GM12878 (cell line): ENCODE data around the gene LRRK1. TPM values are rescaled to one million over a fixed set of nuclear protein-coding genes. Genes with fewer than 3 reads are reported as not detected.

Experiments
- ATAC-seq: fragments of 200-7000 bp; cut with Tn5 transposase; 3 replicates; pipeline ENCODE4 v1.9.1; 2020; ENCODE audit warnings: mild to moderate bottlenecking, moderate library complexity
- BruUV-seq: library from RNA; stranded (reverse); fragments of 400-500 nt; replicated peaks from 2 replicates; lab custom pipeline; 2021; lab: Mats Ljungman, UMichigan
- CTCF ChIA-PET: fragments of 300-600 bp; sonication (Branson Sonifier 250); formaldehyde crosslinking; extraction: SDS; loops from one replicate; lab custom pipeline; 2021; ENCODE audit warnings: inconsistent platforms; lab: Yijun Ruan, JAX
- POLR2A ChIA-PET: fragments of 350-600 bp; formaldehyde crosslinking; extraction: SDS; loops from one replicate; lab custom pipeline; 2021; ENCODE audit warnings: inconsistent platforms; lab: Charles Lee
- RAD21 ChIA-PET: fragments of 300-600 bp; sonication (Branson Sonifier 250); formaldehyde crosslinking; loops from one replicate; lab custom pipeline; 2023; ENCODE audit warnings: antibody characterized with exemption; ENCODE audit not compliant: unreplicated experiment; lab: Charles Lee
- SMC1A ChIA-PET: fragments of 300-600 bp; sonication (Branson Sonifier 250); formaldehyde crosslinking; loops from one replicate; lab custom pipeline; 2023; ENCODE audit not compliant: unreplicated experiment, uncharacterized antibody; lab: Charles Lee
- DNase-seq: peaks from one replicate; pipeline ENCODE4 v3.0.0-alpha.2; 2011; ENCODE audit warnings: low read depth, low spot score
- FAIRE-seq: peaks from 3 replicates; lab custom pipeline; 2011; peaks lifted over from hg19 to GRCh38; lab: Jason Lieb, UNC
- H2AFZ ChIP-seq: 2 replicates; pipeline ENCODE4 v1.6.0; 2011; ENCODE audit warnings: low read depth, low read length, control low read depth; ENCODE audit not compliant: control insufficient read depth
- H3K27ac ChIP-seq: 2 replicates; pipeline ENCODE4 v1.5.1; 2011; ENCODE audit warnings: control low read depth; ENCODE audit not compliant: control insufficient read depth, insufficient read depth
- H3K27me3 ChIP-seq, 2 experiments: replicated peaks in 1 of 2; 2 replicates each; pipeline versions ENCODE4 v1.6.0 to v1.6.1; 2011; ENCODE audit warnings: low read length in 1 of 2; ENCODE audit not compliant: control insufficient read depth in 2 of 2, insufficient read depth in 2 of 2
- H3K36me3 ChIP-seq, 2 experiments: 2 replicates each; pipeline ENCODE4 v1.5.1; 2011; ENCODE audit warnings: low read length in 1 of 2; ENCODE audit not compliant: control insufficient read depth in 2 of 2, insufficient read depth in 2 of 2
- H3K4me1 ChIP-seq: 2 replicates; pipeline ENCODE4 v1.6.1; 2011; ENCODE audit warnings: mild to moderate bottlenecking, low read length, moderate library complexity, mixed read lengths; ENCODE audit not compliant: control insufficient read depth, insufficient read depth
- H3K4me2 ChIP-seq: 2 replicates; pipeline ENCODE4 v1.6.0; 2011; ENCODE audit warnings: control low read depth; ENCODE audit not compliant: control insufficient read depth, insufficient read depth
- H3K4me3 ChIP-seq: fragments of 200-600 bp; sonication (generic); 2 replicates; pipeline ENCODE4 v1.5.1; 2016
- H3K79me2 ChIP-seq: 2 replicates; pipeline ENCODE4 v1.6.0; 2011; ENCODE audit warnings: low read length; ENCODE audit not compliant: control insufficient read depth, insufficient read depth
- H3K9ac ChIP-seq: 2 replicates; pipeline ENCODE4 v1.8.0; 2011; ENCODE audit warnings: low read length, control low read depth, mixed read lengths; ENCODE audit not compliant: control insufficient read depth, insufficient read depth
- H3K9me3 ChIP-seq: replicated peaks from 3 replicates; pipeline ENCODE4 v1.5.1; 2011; ENCODE audit warnings: mild to moderate bottlenecking, low read length; ENCODE audit not compliant: control insufficient read depth, insufficient read depth
- H4K20me1 ChIP-seq: 2 replicates; pipeline ENCODE4 v1.6.0; 2011; ENCODE audit not compliant: control insufficient read depth, insufficient read depth
- BHLHE40 ChIP-seq, 2 experiments: fragments of 450-650 bp in 1 of 2; IDR thresholded peaks; 2 replicates each; pipeline ENCODE4 v1.6.1; 2011 to 2017; ENCODE audit warnings: low read depth in 2 of 2, borderline replicate concordance in 1 of 2, improper control_type of control experiment in 1 of 2, low read length in 1 of 2, mild to moderate bottlenecking in 1 of 2
- CUX1 ChIP-seq: IDR thresholded peaks from 2 replicates; pipeline ENCODE4 v1.6.1; 2012; ENCODE audit warnings: improper control_type of control experiment, low read depth, low read length; ENCODE audit not compliant: insufficient replicate concordance
- GATAD2B ChIP-seq: fragments of 450-650 bp; conservative IDR thresholded peaks from 2 replicates; pipeline ENCODE4 v1.6.1; 2017; ENCODE audit warnings: low read depth, mild to moderate bottlenecking, moderate library complexity
- IKZF1 ChIP-seq: fragments of 450-650 bp; conservative IDR thresholded peaks from 2 replicates; pipeline ENCODE4 v1.6.1; 2017; ENCODE audit warnings: antibody characterized with exemption, mild to moderate bottlenecking
- NRF1 ChIP-seq: conservative IDR thresholded peaks from 2 replicates; pipeline ENCODE4 v1.6.1; 2011; ENCODE audit warnings: mild to moderate bottlenecking, low read depth, low read length, improper control_type of control experiment
- PAX5 ChIP-seq: IDR thresholded peaks from 2 replicates; pipeline ENCODE4 v1.6.1; 2011; ENCODE audit warnings: low read depth, low read length, borderline replicate concordance
- POLR2AphosphoS5 ChIP-seq: IDR thresholded peaks from 2 replicates; pipeline ENCODE4 v1.6.1; 2011; ENCODE audit warnings: mild to moderate bottlenecking, low read length, inconsistent platforms
- RAD21 ChIP-seq: IDR thresholded peaks from 2 replicates; pipeline ENCODE4 v1.6.1; 2011; ENCODE audit warnings: mild to moderate bottlenecking, low read depth, low read length, moderate library complexity; ENCODE audit not compliant: insufficient read depth
- SMAD5 ChIP-seq: IDR thresholded peaks from 2 replicates; pipeline ENCODE4 v1.6.1; 2016; ENCODE audit warnings: antibody characterized with exemption, low read depth
- SMARCA5 ChIP-seq: fragments of 450-650 bp; IDR thresholded peaks from 2 replicates; pipeline ENCODE4 v1.6.1; 2017; ENCODE audit warnings: mild to moderate bottlenecking
- STAT3 ChIP-seq: IDR thresholded peaks from 2 replicates; pipeline ENCODE4 v1.6.1; 2011; ENCODE audit warnings: low read depth, low read length, improper control_type of control experiment
- SUZ12 ChIP-seq: fragments of 200-600 bp; sonication (generic); IDR thresholded peaks from one replicate; pipeline ENCODE4 v1.6.1; 2018; ENCODE audit warnings: antibody characterized with exemption, mild to moderate bottlenecking; ENCODE audit not compliant: unreplicated experiment
- WGBS: methylation state at CpG from one replicate; pipeline ENCODE4 v1.1.6; 2016; ENCODE audit warnings: low lambda C conversion rate; ENCODE audit not compliant: insufficient replicate concordance, insufficient coverage; ENCODE audit errors: missing lambda C conversion rate; 5-methylcytosine and 5-hydroxymethylcytosine counted together
- in situ Hi-C: fragments of 300-500 bp; cut with MboI; formaldehyde crosslinking; loops from 9 replicates; pipeline ENCODE4 v1.14.3; 2018; ENCODE audit warnings: mixed read lengths
- intact Hi-C: fragments of 100-400 bp; cut with micrococcal nuclease; formaldehyde crosslinking; loops from one replicate; pipeline ENCODE4 v1.14.2; 2022; ENCODE audit not compliant: unreplicated experiment
- polyA plus RNA-seq, 11 experiments: library from polyadenylated mRNA; depleted of rRNA in 4 of 11; unstranded in 6 of 11; stranded (reverse) in 5 of 11; fragments of >200 nt; fragmentation: Nextera tagmentation in 4 of 11; fragmentation: Illumina TruSeq in 1 of 11; extraction: Ambion mirVana in 4 of 11; extraction: Trizol in 1 of 11; gene quantifications; 1 replicate in 1 of 11; 2 replicates in 10 of 11; pipeline versions ENCODE4 v1.2.1 to v1.2.3, GENCODE V29; 2011 to 2016; ENCODE audit warnings: inconsistent platforms in 2 of 11, missing spikeins in 2 of 11, low read depth in 1 of 11
- total RNA-seq, 4 experiments: library from RNA; depleted of rRNA in 3 of 4; stranded (reverse); fragments of >200 nt in 3 of 4; fragmentation: Illumina TruSeq in 1 of 4; extraction: Trizol in 1 of 4; gene quantifications; 2 replicates each; pipeline versions ENCODE4 v1.2.1 to v1.2.3, GENCODE V29; 2013 to 2021
- TF ChIP-seq, protein P1 (sequence below): fragments of 450-650 bp; IDR thresholded peaks from 2 replicates; pipeline ENCODE4 v1.6.1; 2017; ENCODE audit warnings: mild to moderate bottlenecking, low read depth, inconsistent platforms; ENCODE audit not compliant: poor library complexity, severe bottlenecking

Gene LRRK1
- total and polyA plus RNA-seq, 10 of the 15 experiments (the other 5 are each of a cell fraction or from before 2014, with no cell fraction given), result 2.2 to 58.3 (median 17.9) TPM

DNA sequence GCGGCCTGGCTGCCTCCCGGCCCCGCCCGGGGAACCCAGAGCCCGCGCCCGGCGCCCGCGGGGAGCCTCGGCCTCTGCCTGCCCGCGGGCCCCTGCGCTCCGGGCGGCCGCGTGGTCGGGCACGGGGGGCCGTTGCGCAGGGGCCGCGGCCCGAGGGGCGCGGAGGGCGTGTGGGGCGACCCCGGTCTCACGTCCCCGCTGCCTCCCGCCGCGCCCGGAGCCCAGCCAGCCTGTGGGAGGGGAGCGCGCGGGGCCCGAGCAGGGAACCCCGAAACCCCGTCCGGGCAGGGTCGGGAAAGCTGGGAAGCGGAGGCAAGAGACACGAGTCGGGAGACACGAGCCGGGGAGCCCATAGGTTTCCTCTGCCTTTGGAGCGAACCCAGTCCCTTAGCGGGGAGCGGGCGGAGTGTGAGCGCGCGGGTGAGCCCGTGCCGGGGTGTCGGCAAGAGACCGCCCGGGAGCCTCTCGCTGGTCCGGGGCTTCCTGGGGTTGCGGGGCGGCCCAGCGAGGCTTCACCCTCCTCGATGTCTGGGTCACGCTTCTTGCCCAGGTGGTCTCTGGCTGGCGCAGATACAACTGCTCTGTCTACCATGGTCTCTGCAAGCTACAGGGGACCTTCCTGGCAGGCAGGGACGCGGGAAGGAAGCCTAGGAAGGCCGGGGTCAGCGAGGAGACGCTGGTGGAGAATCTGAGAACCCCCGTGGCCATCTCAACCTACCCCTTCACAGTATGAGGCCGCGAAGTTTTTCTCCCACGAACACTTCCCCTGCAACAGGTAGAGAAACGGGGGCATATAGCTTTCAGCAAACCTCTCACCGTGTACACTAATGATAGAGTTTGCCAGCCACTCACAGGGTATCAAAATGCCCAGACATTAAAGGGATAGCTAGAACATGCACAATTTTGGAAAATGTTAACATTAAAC, 586 bp downstream of the LRRK1 start:
- ChIA-PET SMC1A (interaction anchor here (0.9 to 11.6 kb wide), 15 partner anchors 10 to 355 kb away, joined by 3 to 316 read pairs (median 10); no protein-coding TSS in a partner anchor), POLR2A (interaction anchor here (0.5 to 7.9 kb wide), 8 partner anchors 11 to 88 kb away, joined by 3 to 97 read pairs (median 12); no protein-coding TSS in a partner anchor), RAD21 (interaction anchor here (0.5 to 11.1 kb wide), 12 partner anchors 10 to 338 kb away, joined by 3 to 287 read pairs (median 10); no protein-coding TSS in a partner anchor), CTCF (interaction anchor here (0.5 to 11.5 kb wide), 14 partner anchors 9 to 292 kb away, joined by 3 to 567 read pairs (median 12); no protein-coding TSS in a partner anchor)
- no peaks in the 10 kb centered on the region for H3K27me3 ChIP-seq
- ATAC-seq (peak; percentile 15), DNase-seq (no peak), FAIRE-seq (no peak)
- peak overlapping the region; percentile 80 for H3K4me2 ChIP-seq
- in situ Hi-C loops, result loop anchor here (5.0 kb wide), 2 partner anchors 88 to 343 kb away; no protein-coding TSS in a partner anchor
- peak overlapping the region; percentile 84 for H3K4me3 ChIP-seq
- H3K79me2 ChIP-seq, result peaks cover 59% of the 10 kb centered on the region
- WGBS, result 1% methylated on average over 71 of the region's 80 CpGs
- peak overlapping the region; percentile 83 for H3K27ac ChIP-seq
- no peaks in the 10 kb centered on the region; the same call in 2 of the 3 replicates for H3K9me3 ChIP-seq
- intact Hi-C loops, result loop anchor here (2.0 to 5.0 kb wide), 3 partner anchors 47 to 338 kb away; no protein-coding TSS in a partner anchor
- H3K36me3 ChIP-seq, result peaks cover 0 to 3% of the 10 kb centered on the region in 2 experiments; a peak in 3 of 4 replicates
- H2AFZ ChIP-seq, result peak overlapping the region; percentile 41
- BruUV-seq, result no TSS peak
- H3K4me1 ChIP-seq, result peaks cover 31% of the 10 kb centered on the region
- no peaks in the 10 kb centered on the region for H4K20me1 ChIP-seq
- peak overlapping the region; percentile 92 for H3K9ac ChIP-seq
- TF ChIP-seq STAT3 (no peak), IKZF1 (0 out of 2 replicates have a peak, but pooled peaks have one; percentile 39), RAD21 (no peak), GATAD2B (no peak), POLR2AphosphoS5 (no peak), SUZ12 (no peak), BHLHE40 (IDR thresholded peaks at IDR 0.05; ENCODE audit: borderline replicate concordance in 1 of 2, low read depth in 2 of 2, low read length in 1 of 2) (peak in 1 of 2 experiments; percentile 67; a peak in 2 of 4 replicates), SMARCA5 (0 out of 2 replicates have a peak, but pooled peaks have one; percentile 3), PAX5 (peak; percentile 75; the same call in 1 of the 2 replicates), SMAD5 (no peak), NRF1 (no peak), CUX1 (no peak)
- TF ChIP-seq, protein P1, sequence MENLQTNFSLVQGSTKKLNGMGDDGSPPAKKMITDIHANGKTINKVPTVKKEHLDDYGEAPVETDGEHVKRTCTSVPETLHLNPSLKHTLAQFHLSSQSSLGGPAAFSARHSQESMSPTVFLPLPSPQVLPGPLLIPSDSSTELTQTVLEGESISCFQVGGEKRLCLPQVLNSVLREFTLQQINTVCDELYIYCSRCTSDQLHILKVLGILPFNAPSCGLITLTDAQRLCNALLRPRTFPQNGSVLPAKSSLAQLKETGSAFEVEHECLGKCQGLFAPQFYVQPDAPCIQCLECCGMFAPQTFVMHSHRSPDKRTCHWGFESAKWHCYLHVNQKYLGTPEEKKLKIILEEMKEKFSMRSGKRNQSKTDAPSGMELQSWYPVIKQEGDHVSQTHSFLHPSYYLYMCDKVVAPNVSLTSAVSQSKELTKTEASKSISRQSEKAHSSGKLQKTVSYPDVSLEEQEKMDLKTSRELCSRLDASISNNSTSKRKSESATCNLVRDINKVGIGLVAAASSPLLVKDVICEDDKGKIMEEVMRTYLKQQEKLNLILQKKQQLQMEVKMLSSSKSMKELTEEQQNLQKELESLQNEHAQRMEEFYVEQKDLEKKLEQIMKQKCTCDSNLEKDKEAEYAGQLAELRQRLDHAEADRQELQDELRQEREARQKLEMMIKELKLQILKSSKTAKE, result no peak
